HEK293T (cell line): ENCODE results near the gene RAPGEF5.

ENCODE experiments used
- FOXA1 ChIP-seq: fragments of 450-650 bp; IDR thresholded peaks from 2 replicates; pipeline ENCODE4 v1.6.1; 2016; ENCODE audit warnings: mild to moderate bottlenecking
- SP1 ChIP-seq: fragments of 450-650 bp; IDR thresholded peaks from 2 replicates; pipeline ENCODE4 v1.6.1; 2017
- SUZ12 ChIP-seq: fragments of 450-650 bp; IDR thresholded peaks from 2 replicates; pipeline ENCODE4 v1.6.1; 2016; ENCODE audit warnings: mild to moderate bottlenecking

GRCh38 chr7:22187691-22188348, 169.1 kb downstream of the RAPGEF5 start:
- no peak for TF ChIP-seq FOXA1
- TF ChIP-seq SP1, result no peak
- no peak for TF ChIP-seq SUZ12
